ENCODE data around the gene CEND1.

GRCh38 chr11:812390-812789, 22.5 kb upstream of the CEND1 start:
- TF ChIP-seq CTCF (IDR thresholded peaks at IDR 0.05) (no peak), POLR2A (IDR thresholded peaks at IDR 0.05) (no peak)
